HG02610 (cell line): ENCODE measurements around the gene FLYWCH1.

Experiments
- ATAC-seq: cut with Tn5 transposase; IDR thresholded peaks from one replicate; pipeline ENCODE4 v1.9.1; 2021; ENCODE audit warnings: mild to moderate bottlenecking, moderate library complexity; ENCODE audit not compliant: unreplicated experiment

Gene FLYWCH1, protein sequence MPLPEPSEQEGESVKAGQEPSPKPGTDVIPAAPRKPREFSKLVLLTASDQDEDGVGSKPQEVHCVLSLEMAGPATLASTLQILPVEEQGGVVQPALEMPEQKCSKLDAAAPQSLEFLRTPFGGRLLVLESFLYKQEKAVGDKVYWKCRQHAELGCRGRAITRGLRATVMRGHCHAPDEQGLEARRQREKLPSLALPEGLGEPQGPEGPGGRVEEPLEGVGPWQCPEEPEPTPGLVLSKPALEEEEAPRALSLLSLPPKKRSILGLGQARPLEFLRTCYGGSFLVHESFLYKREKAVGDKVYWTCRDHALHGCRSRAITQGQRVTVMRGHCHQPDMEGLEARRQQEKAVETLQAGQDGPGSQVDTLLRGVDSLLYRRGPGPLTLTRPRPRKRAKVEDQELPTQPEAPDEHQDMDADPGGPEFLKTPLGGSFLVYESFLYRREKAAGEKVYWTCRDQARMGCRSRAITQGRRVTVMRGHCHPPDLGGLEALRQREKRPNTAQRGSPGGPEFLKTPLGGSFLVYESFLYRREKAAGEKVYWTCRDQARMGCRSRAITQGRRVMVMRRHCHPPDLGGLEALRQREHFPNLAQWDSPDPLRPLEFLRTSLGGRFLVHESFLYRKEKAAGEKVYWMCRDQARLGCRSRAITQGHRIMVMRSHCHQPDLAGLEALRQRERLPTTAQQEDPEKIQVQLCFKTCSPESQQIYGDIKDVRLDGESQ

DNA sequence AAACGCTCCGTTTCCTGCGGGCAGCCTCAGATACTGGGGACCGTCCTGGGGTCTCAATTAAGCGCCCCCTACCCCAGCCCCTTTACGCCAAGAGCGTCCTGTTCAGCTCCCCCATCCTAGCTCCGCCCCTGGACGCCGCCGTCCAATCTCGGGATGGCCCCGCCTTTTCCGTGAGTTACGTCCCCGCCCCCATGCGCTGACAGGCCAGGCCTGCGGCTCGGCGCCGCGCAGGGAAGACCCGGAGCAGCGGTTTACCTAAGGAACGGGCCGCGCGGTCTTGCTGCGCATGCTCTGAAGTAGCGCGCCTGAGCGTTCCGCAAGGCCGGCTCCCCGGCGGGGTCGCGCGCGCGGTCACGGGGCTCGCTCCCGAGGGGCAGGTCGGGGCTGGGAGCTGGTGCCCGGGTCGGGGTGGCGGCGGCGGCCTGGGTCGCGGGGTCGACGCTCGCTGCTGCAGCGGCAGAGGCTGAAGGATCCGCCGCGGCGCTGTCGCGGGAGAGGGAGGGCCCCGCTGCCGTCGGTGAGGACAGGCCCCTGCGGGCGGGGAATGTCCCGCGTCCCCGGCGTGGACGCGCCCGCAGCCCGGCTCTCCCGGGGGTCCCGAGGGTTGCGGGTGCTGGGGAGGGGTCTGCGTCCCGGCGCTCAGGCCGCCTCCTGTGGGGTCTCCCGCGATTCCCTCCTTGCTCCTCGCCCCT, at the start of gene FLYWCH1:
Gene FLYWCH1, plus strand, starts transcription at position 294 of the 692 bp plus-strand sequence. CDS start 17,755 bp downstream, outside the sequence.
- ATAC-seq, result peak; percentile 94

DNA sequence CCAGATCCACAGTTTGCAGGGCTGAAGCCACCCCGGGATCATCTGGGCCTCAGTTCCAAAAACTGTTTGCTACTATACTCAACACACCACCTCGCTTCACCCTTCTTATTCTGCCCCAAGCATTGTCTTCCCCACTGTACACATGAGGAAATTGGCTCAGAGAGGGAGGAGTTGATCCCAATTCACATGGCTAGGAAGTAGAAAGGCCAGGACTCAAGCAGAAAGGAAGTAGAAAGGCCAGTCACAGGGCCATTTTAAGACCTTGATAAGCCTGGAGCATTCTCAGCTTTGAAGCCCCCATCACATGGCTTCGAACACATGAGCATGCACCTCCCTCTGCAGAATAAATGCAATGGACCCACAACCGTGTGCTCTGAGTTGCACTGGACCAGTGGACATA, 46.1 kb upstream of the FLYWCH1 start:
- ATAC-seq, result no peak

DNA sequence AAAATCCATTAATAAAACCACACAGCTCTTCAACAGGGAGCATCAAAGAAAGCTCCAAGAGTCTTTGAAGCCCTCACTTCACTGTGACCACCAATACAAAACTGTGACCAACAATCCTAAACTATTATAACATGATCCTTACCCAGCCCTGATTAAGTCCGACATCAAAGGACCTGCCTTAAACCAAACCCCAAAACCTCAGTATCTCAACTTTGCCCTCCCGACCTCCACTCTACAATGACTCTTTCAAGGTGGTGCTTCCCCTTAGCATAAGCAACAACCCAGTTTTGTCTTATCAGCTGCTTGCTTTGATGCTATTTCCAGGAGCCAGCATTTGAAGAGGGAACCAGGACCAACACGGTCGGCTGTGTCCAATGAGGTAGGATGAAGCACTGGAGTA, 45.3 kb upstream of the FLYWCH1 start:
- ATAC-seq, result no peak

DNA sequence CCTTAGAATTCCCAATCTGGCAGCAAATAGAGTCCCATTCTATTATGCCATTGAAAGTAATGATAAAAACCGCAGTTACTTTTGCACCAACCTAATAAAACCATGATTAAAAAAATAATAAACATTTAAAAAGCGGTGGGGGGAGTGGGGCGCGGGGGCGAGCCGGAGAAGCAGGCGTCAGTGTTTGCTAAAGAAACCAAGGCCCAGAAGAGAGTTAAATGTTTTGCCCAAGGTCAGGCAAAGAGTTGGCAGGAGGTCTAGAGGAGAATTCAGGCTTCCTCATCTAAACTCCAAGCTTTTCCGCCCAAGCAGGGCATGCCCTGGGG, 44.1 kb upstream of the FLYWCH1 start:
- ATAC-seq, result no peak

DNA sequence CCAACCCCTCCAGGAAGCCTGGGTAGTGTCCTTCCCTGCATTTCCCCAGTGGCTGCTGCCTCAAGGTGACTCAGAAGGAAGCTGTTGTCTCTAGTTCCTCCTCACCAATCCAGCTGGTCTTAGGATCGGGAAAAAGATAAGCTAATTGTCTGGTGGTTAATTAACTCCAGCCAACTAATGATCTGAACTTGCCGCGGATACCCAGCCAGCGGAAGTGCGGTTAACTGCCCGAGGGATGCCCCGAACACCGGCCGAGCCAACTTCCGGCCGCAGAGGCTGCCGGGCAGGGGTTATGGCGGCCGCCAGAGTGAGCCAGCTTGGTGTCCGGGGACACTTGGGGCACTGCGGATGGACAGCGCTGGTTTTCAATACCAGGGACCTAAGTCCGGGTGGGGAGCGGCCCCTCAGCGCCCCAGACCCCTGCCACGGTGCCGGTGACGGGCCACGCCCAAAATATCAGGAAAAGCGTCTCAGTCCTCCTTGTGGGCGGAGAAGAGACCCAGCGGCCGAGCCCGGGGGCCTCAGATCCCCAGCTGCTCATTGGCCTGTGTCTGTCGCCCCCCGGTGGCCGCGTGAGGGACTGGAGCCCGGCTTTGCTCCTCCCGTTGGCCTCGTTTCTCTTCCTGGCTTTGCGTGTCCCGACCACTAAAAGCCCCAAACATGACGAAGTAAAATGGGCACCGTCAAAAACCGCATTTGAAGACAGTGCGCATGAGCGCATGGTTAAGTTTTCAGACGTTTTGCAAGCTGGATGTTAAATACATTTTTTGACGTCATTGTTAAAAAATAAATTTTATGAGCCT, 43.5 kb upstream of the FLYWCH1 start:
- ATAC-seq, result peak; percentile 78

DNA sequence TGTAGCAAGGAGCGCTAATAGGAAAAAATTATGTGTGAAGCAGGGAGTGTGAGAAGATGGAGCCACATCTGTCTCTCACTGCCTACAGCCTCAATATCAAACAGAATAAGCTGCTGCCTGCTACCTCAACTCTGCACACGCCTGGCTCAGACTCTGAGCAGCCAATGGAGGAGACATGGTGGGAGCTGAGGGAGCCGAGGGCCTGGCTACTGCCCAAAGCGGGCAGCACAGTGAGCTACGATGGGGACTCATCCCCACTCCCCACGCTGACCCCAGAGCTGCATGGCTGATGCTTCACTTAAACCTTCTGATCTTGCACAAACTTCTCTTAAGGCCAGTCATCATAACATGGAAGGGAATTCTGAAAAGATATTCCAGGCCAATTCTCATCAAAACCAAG, 39.8 kb upstream of the FLYWCH1 start:
- ATAC-seq, result no peak

DNA sequence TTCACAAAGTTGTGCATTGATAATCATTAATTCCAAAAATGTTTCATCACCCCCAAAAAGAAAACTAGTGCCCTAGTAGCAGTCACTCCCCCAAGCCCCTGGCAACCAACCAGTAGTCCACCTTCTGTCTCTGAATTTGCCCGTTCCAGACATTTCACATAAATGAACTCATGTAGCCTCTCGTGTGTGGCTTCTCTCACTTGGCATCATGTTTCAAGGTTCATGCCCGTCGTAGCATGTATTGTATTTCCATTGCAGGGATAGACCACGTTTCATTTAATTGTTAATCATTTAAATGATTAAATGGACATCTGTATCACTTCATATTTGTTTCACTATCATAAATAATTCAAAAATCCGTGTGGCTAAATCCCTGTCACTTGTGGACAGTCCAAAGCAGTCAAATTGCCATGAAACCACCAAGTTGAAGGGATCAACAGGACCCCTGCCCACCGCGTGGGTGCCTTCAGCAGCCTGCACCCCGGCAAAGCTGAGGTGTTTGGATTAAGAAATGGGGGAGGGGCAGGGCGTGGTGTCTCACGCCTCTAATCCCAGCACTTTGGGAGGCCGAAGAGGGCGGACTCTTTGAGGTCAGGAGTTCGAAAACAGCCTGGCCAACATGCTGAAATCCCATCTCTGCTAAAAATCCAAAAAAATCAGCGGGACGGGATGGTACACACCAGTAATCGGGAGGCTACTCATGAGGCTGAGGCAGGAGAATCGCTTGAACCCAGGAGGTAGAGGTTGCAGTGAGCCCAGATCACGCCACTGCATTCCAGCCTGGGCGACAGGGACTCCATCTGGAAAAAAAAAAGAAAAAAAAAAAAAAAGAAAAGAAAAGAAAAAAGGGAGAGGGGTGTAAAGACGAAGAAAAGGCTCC, 37.5 kb upstream of the FLYWCH1 start:
- ATAC-seq, result no peak

DNA sequence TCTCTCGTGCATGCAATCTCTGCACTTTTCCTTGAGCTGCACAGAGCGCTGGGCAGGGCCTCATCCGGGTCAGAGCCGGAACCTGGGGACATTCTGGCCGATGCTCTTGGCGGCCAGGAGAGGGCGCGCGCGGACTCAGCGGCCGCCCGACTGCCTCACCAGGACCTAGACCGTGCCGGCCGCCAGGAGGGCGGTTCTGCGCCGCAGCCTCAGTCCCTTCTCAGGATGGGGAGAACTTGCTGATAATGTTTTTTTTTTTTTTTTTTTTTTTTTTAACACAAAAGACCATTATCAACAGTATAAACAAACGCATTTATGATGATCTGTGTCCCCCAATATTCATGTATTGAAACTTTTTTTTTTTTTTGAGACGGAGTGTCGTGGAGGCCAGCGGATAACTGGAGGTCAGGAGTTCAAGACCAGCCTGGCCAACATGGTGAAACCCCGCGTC, 36.8 kb upstream of the FLYWCH1 start:
- peak; percentile 49 for ATAC-seq

DNA sequence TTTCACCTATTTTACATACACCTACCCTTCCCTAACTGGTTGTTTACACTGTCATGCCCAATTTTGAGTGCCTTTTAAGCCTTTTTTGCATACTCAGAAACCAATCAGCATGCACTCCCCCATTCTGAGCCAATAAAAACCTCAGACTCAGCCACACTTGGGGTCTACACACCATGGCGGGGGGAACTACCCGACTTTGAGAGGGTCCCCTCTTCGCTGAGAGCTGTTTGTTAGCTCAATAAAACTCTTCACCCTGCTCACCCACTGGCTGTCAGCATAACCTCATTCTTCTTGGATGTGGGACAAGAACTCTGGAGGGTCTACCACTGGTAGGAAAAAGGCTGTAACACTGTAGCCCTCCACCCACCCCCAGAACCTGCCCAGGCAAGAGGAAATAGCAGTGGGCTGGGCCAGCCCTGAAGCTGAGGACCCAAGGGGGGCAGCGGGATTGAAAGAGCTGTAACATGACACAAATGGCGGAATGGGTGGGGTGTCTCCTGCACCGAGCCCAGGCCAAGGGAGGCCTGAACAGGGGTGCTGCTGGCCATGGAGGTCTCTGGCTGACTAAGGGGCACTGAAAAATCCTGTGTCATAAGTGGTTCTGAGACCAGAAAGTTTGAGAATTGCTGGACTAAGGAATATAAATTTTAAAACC, 31.8 kb upstream of the FLYWCH1 start:
- ATAC-seq, result no peak

DNA sequence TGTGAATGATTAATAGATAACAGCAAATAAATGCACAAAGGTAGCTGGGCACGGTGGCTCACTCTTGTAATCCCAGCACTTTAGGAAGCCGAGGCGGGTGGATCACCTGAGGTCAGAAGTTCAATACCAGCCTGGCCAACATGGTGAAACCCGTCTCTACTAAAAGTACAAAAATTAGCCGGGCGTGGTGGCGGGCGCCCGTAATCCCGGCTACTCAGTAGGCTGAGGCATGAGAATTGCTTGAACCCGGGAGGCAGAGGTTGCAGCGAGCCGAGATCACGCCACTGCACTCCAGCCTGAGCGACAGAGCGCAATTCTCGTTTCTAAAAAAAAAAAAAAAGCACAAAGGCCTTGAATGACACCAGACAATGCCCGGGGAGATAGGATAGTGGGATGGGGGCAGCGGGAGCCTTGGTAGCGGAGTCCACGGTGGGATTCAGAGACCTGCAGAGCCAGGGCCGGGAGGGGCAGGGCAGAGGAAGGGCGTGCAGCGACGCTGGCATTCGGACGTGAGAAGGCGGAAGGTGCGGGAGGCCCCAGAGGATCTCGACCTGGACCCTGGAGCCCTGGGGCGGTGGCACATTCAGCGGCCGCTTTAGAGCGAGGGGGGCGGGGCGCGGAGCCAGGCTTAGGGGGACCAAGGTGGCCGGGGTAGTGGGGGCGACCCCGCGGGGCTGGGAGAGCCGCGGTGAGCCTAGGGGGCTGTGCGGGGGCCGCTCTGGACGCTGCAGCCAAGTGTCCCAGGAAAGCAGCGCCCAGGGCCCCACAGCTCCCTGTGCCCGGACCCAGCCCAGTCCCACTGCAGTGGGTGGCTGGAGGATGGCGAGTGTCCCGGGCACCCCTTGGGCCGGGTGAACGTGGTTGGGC, 29.7 kb upstream of the FLYWCH1 start:
- no peak for ATAC-seq

DNA sequence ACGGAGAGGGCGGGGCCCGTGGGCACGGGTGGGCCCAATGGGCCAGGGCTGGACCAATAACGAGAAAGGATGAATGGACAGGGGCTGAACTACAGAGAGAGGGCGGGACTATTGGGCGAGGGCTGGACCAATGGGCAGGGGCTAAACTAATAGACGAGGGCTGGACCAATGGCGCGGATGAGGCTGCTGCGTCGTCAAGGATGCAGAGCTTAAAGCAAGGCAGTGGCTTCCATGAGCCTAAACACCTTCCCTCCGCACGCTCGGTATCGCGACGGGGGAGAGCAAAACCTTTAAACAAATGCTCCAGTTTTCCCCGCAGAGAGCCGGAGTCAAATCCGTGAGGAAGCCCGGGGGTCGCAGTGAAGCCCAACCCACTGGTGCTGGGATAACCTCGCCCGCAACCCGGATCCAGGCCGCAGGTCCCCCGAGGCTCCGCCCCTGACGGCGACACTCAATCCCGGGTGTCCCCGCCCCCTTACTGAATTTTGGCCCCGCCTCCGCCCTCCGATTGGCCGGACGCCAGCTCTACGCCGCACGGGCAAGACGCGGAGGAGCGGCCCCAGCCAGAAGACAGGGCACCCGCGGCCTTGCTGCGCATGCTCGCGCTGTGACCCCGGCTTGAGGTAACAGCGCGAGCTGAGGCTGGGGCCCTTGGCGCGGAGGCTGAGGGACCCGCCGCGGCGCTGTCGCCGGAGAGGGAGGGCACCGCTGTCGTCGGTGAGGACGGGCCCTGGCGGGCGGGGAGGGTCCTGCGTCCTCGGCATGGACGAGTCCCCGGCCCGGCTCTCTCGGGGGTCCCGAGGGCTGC, 28.9 kb upstream of the FLYWCH1 start, which contains the start of gene FLYWCH2:
Gene FLYWCH2, plus strand, starts transcription at position 566 of the 808 bp plus-strand sequence. CDS start 13,235 bp downstream, outside the sequence.
- peak; percentile 85 for ATAC-seq

DNA sequence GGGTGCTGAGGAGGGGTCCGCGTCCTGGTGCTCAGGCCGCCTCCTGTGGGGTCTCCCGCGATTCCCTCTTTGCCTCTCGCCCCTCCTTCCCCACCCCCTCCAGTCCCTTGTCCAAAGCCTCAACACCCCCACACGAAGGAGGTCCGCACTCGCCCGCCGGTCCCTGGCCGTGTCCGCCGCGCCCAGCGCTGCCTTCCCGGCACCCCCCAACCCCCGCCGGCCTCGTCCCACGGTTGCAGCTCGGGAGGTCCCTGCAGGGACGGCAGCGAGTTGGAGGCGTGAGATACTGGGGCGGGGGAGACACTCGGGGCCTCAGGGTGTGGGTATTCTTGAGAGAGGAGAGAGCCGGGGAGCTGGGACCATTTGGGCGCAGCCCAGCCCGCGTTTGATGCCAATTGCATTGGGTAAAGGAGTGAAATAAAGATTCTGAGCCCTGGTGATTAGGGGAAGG, 28.2 kb upstream of the FLYWCH1 start:
- no peak for ATAC-seq

DNA sequence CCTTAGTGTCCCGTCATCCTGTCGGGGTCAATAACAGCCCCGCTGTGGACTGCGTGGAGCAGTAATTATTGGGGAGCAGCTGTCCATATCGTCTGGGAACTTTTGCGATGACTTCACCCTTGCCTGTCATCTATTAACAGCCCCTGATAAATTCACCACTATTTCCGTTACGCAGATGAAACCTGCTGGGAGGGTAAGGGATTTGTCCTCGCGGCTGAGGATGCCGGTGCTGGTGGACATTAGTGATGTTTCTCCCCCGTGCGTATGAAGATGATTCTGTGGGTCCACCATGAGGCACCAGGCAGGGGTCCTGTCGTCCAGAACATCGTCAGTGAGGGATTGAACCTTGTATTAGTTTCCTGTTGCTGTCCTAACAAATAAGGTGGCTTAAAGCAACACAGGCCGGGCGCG, 27.7 kb upstream of the FLYWCH1 start:
- no peak for ATAC-seq

DNA sequence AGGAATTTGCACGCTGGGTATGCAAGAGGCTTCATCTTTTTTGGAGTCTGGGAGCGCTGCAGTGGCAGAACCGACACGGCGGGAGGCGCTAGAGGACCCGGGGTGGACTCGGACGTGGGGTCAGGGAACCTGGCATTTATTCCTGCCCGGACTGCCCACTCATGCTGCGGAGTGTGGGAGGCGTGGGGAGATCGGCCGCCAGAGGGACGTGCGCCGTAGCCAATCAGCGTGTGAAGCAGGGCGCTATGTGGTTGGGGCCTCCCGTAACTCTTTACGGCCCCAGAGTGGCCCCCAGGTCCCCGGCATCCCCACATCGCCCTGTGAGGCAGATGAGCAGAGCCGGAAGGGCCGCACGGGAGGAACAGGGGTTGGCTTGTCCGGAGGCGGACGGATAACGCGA, 17.5 kb upstream of the FLYWCH1 start:
- ATAC-seq, result no peak

DNA sequence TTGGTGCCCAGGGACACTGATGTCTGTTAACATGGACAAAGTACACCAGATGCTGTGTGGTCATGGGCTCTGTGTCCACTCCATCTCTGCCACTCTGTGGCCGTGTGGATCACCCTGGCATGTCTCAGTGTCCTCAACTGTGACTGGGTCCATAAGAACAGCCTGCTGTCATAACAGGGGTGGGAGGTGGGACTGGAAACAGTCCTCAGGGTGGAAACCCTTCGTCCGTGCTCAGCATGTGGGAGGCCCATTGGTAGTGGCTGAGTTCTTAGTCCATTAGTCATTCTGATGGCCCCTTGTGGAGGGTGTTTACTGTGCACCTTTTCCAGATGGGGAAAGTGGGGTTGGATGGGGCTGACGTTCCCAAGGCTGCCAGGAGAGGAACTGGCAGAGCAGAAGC, 15.9 kb upstream of the FLYWCH1 start:
- no peak for ATAC-seq

DNA sequence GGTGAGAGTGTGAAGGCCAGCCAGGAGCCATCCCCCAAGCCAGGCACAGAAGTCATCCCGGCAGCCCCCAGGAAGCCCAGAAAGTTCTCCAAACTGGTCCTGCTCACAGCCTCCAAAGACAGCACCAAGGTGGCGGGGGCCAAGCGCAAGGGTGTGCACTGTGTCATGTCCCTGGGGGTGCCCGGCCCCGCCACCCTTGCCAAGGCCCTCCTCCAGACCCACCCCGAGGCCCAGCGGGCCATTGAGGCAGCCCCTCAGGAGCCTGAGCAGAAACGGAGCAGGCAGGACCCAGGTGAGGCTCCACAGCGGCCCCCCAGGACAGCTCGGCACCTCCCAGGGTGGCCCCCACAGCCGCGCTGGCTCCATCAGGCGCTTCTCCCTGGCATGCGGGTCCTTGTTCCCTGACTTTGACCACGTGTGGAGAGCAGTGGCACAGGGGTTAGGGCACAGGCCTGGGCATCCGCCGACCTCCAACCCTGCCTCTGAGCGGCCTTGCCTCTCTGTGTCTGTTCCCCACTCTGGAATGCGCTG, 15.2 kb upstream of the FLYWCH1 start:
- ATAC-seq, result no peak

DNA sequence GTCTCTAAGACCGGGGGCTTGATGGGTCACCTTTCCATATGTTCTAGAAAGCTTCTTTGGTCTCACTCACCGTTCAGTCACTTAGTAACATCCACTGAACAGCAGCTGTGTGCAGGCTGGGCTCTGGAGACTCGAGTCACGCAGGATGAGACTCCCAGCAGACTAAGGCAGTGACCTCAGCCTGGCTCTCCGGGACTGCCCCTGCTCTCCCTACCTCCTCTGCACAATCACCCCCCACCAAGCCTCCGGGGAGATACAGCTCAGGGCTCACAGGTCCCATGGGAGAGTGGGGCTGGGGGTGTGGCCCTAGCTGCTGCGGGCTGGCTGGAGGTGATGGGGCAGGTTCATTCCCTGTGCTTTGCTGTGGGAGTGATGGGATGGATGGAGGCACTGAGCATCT, 14.6 kb upstream of the FLYWCH1 start:
- ATAC-seq, result peak; percentile 76
